Epidermal melanocyte (primary cell): Measurements from ENCODE around the gene PDE4B.

Source experiments
- DNase-seq: peaks from one replicate; pipeline ENCODE4 v3.0.0; 2011; ENCODE audit warnings: low spot score; ENCODE audit not compliant: insufficient read length

Gene PDE4B

DNA sequence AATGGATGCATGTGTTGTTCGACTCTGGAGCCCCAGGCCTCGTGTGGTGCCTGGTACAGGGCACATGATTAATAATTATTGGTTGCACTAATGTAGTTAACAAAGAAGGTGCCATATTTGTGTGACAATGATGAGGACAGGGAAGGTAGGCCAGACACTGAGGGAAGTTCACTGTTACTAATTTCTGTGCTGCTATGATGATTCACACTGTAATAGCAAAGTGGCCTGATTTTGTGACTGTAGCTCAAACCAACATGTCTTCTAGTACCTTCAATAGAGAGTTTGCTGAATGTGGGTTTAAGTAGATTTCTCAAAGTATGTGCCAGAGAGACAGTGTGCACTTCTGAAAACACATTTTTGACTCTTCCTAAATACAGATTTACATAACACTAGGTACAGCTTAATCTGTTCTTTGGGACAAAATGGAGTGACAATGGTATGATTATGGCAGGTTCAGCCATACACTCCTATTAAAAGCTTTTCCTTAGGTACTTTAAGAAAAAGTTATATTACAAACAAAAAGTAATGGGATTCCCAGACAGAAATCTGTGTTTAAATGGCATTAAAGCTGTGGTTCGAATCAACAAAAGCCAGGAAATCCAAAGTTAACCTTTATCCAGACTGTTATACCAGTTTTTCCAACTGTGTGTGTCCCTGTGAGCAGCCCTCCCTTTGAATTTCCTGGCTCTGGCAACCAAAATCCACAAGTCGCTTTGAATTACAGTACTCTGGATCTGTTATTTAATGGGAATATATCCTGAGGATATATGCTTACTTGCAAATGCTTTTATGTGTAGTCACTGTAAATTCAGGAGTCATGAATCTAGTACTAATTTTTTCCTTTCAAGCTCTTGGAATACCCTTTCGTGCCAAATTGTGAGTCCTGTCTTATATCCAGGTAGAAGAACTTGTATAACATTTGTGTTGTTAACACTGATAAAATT, 464.2 kb downstream of the PDE4B start:
- DNase-seq: no peak

GRCh38 chr1:66258404-66259105, 465.9 kb downstream of the PDE4B start:
- no peak for DNase-seq

DNA sequence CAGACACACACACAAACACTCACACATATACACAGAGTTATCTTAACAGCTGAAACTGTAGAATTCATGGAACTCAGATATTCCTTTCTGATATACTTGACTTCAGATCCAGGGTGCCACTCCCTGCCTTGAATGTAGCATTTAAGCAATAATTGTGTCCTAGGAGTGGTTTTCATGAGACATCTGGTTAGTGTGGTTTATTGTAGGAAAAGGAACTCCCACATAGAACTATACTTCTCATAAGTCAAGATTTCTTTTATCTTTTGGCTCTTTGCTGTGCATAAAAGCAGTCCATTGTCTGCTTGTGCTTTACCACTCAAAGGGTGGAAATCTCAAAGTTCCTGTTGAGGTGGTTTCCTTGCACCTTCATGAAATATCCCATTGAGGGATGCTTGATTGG, 468.7 kb downstream of the PDE4B start:
- no peak for DNase-seq

GRCh38 chr1:66262208-66262963, 469.7 kb downstream of the PDE4B start:
- DNase-seq: peak; percentile 52

DNA sequence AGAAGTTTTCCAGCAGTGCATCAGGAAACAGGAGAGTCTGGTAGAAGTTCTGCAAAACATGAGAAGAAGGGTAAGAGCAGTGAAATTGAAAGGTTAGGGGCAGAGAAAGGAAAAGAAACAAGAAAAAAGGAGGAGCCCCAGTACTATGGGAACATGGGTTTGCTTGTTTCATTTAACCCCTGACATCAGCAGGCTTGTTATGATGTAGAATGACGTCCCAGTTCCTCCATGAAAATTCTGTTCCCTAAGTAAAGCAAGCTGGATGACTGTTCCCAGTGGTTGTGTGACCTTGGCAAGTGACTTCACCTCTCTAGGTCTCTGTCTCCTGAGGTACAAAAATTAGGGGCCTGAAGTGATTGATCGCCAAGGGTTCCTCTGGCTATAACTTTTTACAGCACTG, 472.6 kb downstream of the PDE4B start:
- DNase-seq: no peak

GRCh38 chr1:66265796-66266195, 473.1 kb downstream of the PDE4B start:
- DNase-seq: no peak

DNA sequence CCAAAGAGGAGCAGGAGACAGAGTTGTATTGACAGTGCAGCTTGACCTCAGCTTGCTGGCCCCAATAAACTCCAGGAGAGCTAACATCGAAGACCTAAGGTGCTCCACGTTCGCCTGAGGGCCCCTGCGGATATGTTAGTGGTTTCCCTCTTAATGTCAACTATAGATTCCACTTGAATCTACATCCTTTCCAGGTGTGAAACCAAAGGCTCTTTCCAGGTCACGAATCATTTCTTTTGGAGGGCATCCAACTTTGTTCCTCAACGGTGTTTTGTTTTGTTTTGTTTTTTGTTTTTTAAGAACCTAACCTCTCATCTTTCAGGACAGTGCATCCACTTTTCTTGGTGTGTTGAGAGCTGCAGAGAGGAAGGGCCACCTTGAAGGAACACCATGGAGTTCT, 473.7 kb downstream of the PDE4B start:
- DNase-seq: no peak

GRCh38 chr1:66266756-66267155, 474.1 kb downstream of the PDE4B start:
- DNase-seq: no peak

DNA sequence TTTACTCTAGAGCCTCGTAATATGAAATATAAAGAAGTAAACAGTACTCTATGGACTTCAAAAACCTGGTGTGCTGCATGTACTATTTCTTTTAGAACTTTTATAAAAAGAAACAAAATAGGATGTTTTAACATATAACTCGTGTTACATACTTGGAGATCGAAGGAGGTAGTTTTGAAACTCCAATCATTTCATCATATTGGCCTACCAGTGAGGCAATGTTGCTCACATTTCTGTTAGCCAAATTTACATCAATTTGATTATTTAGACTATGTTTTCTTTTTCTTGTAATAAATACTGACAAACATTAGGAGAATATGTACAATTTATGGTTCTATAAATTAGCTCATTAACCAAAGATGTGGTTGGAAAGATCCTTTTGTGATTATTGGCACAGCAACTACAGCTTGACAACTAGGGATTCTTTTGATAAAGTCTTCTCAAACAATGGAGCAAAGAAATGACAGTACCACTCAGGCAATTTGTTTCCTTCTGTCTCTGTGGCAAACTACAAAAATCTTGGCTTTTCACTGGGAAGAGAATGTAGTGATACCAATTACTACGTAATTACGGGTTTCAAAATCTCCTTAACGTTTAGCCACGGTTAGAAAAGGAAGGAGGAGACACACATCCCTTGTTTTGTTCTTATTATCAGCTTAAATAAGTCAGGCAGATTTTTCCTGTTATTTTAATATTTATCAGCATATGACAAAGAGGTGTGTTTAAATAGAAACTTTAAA, 474.7 kb downstream of the PDE4B start:
- no peak for DNase-seq

GRCh38 chr1:66269222-66269621, 476.5 kb downstream of the PDE4B start:
- no peak for DNase-seq

GRCh38 chr1:66270119-66270812, 477.6 kb downstream of the PDE4B start:
- DNase-seq: no peak

DNA sequence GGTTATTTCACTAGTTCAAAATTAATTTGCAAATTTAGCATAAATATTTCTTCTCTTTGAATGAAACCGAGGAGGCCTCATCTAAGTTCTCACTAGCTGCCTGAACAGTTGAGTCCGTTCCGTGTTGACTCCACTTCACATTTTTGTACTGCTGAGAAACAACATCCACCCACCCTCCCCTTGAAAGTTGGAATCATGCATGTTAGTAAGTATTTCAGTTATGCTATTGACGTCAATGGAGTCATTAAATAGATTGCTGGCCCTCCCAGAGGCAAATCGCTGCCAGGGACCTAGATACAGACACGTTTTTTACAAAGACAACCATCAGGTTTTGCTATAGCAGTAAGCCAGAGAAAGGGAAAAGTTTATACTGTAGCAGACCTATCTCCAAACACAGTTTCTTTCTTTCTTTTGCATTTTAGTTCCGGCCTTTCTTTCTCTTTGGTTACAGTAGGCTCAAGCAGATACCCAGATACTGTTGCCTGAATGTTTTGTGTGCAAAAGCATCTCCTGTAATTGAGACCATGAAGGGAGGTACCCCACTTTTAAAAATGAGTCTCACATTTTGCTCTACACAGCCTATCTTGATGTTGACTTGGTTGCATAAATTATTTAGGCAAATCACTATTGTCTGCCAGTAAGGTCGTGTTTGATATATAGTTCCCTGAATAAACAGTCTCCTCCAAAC, 478.7 kb downstream of the PDE4B start:
- DNase-seq: peak; percentile 79

DNA sequence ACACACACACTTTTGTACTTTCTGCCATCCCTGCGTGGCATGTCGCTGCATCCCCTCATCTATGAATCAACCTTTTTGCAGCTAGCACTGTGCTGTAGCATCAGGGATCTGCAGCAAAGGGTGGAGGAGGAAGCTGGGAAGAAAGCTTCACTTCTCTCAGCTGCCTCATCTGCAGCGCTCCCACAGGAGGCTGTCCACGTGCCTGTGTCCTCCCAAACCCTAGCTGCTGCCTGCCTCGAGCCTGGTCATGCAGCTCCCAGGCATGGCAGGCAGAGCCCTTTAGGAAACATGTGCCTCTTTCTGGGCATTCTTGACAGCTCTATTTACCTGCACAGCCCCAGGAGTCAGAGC, 479.2 kb downstream of the PDE4B start:
- no peak for DNase-seq

DNA sequence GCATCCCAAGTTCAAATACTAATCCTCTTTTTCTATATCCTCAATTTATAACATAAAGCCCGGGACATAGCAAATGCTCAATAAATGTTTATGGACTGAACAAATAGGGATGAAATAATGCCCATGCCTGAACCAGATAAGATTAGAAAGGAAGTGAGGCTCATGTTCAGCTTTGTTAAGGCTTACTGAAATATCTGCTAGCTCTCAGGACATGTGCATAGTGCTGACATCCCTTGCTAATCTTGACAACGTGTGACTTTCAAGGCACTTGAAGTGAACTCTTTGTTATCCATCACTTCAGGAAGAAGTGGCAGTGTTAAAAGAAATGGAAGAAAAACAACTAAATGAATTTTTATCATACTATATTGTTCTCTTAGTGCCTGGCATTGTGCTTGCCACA, 481.0 kb downstream of the PDE4B start:
- no peak for DNase-seq

DNA sequence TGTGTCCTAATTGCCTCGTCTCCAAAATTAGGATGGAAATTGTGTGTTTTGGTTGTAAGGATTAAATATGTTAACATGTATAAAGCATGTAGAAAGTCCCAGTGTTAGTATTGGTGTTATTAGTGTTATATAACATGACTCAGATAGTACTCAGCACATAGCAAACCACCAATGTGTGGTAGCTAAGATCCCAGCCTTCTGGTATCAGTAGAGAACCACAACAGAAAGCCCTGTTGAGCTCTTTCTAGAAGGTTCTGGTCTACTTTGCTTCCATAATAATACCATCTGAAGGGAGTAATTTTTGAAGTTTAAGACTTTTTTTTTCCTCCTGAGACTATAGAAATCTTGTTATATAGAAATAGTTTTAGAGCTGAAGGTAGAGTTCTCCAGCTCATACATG, 481.9 kb downstream of the PDE4B start:
- no peak for DNase-seq

DNA sequence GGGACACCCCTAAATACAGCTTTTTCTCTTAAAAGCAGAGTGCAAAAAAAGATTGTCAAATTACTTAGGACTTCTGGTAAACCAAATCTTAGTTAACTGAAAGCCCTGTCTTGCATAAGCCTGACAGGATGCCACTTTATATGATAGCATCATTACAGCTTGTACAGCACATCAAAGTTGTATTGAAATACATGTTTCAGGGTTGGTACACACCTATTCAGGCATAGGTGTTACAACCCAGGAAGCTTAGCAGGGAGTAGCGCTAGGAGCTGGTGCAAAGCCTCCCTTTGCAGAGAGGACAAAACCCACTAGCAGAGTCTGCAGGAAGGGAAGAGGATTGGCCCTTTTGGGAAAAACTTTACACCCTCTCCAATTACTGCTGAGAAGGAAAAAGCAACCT, 482.4 kb downstream of the PDE4B start:
- DNase-seq: no peak

GRCh38 chr1:66275601-66276023, 482.9 kb downstream of the PDE4B start:
- no peak for DNase-seq

GRCh38 chr1:66276218-66276617, 483.5 kb downstream of the PDE4B start:
- no peak for DNase-seq

DNA sequence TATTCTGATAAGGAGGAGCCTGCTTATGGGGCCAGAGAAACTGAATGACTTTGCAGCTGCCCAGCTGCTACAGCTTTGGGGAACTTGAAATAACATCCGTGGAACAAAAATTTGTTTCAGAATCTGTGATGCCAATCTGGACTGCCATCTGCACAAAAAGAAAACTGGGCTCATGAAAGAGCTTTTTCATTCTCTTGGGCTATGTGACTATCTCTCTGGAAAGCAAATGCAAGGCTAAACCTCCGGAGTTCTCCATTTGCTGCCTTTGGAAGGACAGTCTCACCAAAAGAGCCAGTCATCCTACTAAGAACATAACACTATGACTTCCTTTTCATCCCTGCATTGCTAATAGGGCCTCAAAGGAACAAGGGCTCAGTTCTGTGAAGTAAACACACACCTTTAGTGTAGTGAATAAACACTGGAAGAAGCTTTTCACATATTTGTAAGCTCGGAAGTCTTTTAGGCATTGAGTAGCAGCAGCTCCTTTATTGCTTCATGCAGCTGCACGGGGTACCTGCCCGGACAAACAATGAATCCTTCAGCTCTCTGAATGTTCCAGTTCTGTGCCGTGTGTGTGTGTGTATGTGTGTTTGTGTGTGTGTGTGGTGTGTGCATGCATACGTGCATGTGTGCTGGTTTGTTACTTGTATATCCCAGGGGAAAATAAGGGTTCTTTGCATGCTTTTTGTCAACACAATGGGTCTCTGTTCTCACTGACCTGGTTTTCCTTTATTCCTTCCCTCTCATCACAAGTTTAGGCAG, 485.7 kb downstream of the PDE4B start:
- DNase-seq: no peak
